ENCODE measurements around the gene PRR5L.

PRR5L gene

GRCh38 chr11:36254713-36255112 lies 41.4 kb upstream of the PRR5L start:
- Histone ChIP-seq H3K27me3 (ENCODE audit: insufficient read depth, poor library complexity, severe bottlenecking) (no peaks in the 10 kb centered on the region), H3K4me3 (replicated peaks; ENCODE audit: insufficient read depth, low read length) (no peak overlapping the region), H3K27ac (replicated peaks) (no peak overlapping the region)
- TF ChIP-seq GABPA (IDR thresholded peaks at IDR 0.05; ENCODE audit: low read depth): no peak
- no peak for DNase-seq (ENCODE audit: low read depth in 1 of 2, low spot score in 1 of 2)

- Histone ChIP-seq H3K4me3 (replicated peaks; ENCODE audit: insufficient read depth, low read length) (no peak overlapping the region), H3K27me3 (ENCODE audit: insufficient read depth, poor library complexity, severe bottlenecking) (peaks cover 5% of the 10 kb centered on the region), H3K27ac (replicated peaks) (no peak overlapping the region)
- no peak for TF ChIP-seq REST (IDR thresholded peaks at IDR 0.05; ENCODE audit: insufficient replicate concordance, low read depth)
- no peak for TF ChIP-seq POLR2AphosphoS5 (IDR thresholded peaks at IDR 0.05; ENCODE audit: low read depth)
- no peak for TF ChIP-seq SPI1 (IDR thresholded peaks at IDR 0.05; ENCODE audit: borderline replicate concordance, low read depth)
- no peak for TF ChIP-seq GABPA (IDR thresholded peaks at IDR 0.05; ENCODE audit: low read depth)
- no peak for TF ChIP-seq CTCF (IDR thresholded peaks at IDR 0.05; ENCODE audit: insufficient read depth, low read length)
- no peak for DNase-seq (ENCODE audit: low read depth in 1 of 2, low spot score in 1 of 2)
Observed at GRCh38 chr11:36257351-36257750, 38.7 kb upstream of the PRR5L start.

- Histone ChIP-seq H3K27ac (replicated peaks) (no peak overlapping the region), H3K4me3 (replicated peaks; ENCODE audit: insufficient read depth, low read length) (no peak overlapping the region), H3K27me3 (ENCODE audit: insufficient read depth, poor library complexity, severe bottlenecking) (peaks cover 5% of the 10 kb centered on the region)
- TF ChIP-seq GABPA (IDR thresholded peaks at IDR 0.05; ENCODE audit: low read depth): no peak
- TF ChIP-seq CTCF (IDR thresholded peaks at IDR 0.05; ENCODE audit: insufficient read depth, low read length): peak; percentile 53
- peak in 1 of 2 experiments; percentile 64 for DNase-seq (ENCODE audit: low read depth in 1 of 2, low spot score in 1 of 2)
Observed at GRCh38 chr11:36258730-36259360, 37.2 kb upstream of the PRR5L start.

- no peak overlapping the region for H3K4me3 ChIP-seq (replicated peaks; ENCODE audit: insufficient read depth, low read length)
- TF ChIP-seq SPI1 (IDR thresholded peaks at IDR 0.05; ENCODE audit: borderline replicate concordance, low read depth) (no peak), REST (IDR thresholded peaks at IDR 0.05; ENCODE audit: insufficient replicate concordance, low read depth) (no peak), POLR2AphosphoS5 (IDR thresholded peaks at IDR 0.05; ENCODE audit: low read depth) (no peak), GABPA (IDR thresholded peaks at IDR 0.05; ENCODE audit: low read depth) (no peak), CTCF (IDR thresholded peaks at IDR 0.05; ENCODE audit: insufficient read depth, low read length) (no peak)
- H3K27me3 ChIP-seq (ENCODE audit: insufficient read depth, poor library complexity, severe bottlenecking): peaks cover 5% of the 10 kb centered on the region
- H3K27ac ChIP-seq (replicated peaks): no peak overlapping the region
- no peak for DNase-seq (ENCODE audit: low read depth in 1 of 2, low spot score in 1 of 2)
Observed at GRCh38 chr11:36261094-36261493, 35.0 kb upstream of the PRR5L start.
